ENCODE measurements around the gene LIPM.

LIPM gene

DNA sequence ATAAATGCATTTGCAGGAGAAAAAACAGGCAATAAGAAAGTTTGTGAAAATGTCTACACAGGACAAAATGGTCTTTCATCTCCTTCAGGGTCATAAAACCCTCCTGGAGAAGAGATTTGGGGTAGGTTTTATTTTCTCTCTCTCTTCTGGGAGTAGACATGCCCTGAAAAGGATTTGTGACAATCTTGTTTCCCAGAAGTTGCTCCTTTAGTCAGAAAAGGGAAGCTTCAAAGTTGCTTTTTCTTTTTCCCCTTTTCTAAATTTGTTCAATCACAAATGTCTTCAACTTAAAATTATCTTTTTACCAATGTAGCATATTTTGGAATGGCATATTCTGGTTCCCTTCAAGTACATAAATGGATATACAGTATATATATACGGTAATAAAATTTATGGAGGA lies 58.5 kb downstream of the LIPM start:
- TF ChIP-seq, protein P1, sequence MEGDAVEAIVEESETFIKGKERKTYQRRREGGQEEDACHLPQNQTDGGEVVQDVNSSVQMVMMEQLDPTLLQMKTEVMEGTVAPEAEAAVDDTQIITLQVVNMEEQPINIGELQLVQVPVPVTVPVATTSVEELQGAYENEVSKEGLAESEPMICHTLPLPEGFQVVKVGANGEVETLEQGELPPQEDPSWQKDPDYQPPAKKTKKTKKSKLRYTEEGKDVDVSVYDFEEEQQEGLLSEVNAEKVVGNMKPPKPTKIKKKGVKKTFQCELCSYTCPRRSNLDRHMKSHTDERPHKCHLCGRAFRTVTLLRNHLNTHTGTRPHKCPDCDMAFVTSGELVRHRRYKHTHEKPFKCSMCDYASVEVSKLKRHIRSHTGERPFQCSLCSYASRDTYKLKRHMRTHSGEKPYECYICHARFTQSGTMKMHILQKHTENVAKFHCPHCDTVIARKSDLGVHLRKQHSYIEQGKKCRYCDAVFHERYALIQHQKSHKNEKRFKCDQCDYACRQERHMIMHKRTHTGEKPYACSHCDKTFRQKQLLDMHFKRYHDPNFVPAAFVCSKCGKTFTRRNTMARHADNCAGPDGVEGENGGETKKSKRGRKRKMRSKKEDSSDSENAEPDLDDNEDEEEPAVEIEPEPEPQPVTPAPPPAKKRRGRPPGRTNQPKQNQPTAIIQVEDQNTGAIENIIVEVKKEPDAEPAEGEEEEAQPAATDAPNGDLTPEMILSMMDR (IDR thresholded peaks at IDR 0.05; ENCODE audit: extremely low read depth, missing control alignments): no peak
- no peak for DNase-seq (ENCODE audit: low spot score)

DNA sequence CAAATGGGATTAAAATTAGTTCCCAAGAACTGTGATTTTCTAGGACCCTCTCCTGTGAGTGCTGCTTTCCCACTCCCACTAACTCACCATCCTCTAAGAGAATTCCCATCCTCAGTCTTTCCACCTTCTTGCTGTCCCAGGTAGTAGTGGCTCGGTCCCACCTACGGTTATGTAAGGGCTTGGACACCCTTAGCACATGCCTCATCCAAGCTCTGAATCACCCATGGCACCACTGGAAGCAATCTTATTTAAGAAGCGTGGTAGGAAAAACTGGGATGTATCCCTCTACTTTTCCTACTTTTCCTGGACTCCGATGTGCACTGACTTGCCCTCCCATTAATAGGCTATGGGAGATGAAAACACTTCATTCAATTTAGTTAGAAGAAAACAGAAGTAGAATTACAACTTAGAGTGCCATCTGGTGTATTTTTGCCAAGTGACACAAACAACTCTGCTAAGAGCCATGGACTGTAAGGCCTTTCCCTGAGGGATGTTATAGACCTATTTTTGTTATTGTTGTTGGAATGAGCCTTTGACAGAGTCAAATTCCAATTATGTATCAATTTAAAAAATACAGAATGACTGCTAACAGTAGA lies 62.8 kb downstream of the LIPM start:
- DNase-seq (ENCODE audit: low spot score): no peak
- TF ChIP-seq, protein P1 (IDR thresholded peaks at IDR 0.05; ENCODE audit: extremely low read depth, missing control alignments): peak; percentile 7

DNA sequence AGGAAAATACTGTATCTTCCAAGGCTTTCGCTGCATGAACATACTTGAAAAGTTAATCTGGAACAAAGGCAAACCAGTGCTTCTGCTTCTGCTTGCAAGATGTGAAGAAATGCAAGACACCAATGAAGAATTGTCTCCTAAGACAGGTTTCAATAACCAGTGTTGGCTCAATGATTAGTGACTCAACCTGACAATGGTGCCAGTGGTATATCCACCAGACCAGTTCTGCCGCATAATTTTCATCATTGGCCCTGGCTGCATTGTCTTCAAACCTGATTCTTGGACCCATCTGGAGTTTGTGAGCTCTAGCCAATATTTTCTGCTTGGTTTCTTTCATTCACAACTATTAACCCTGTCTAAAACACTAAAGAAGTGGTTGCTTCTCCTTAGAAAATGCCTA lies 63.9 kb downstream of the LIPM start:
- TF ChIP-seq, protein P1 (IDR thresholded peaks at IDR 0.05; ENCODE audit: extremely low read depth, missing control alignments): no peak
- DNase-seq (ENCODE audit: low spot score): no peak

DNA sequence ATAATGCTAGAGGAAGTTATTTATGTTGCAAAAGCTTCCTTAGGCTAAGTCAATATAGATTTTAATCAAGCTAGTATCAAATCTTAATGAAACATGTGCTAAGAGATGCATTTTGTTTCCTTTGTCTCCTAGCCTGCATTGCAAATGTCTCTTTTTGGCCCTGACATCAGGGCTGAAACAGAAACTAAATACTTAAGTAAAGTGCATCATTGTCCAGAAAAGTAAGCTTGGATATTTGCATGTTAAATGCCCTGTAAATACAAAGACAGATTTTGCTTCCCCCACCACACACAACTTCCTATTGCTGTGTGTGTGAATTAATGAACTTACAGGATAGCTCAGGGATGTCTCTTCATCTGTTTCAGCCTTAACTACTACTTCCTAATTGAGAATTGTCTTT lies 67.6 kb downstream of the LIPM start:
- TF ChIP-seq, protein P1 (IDR thresholded peaks at IDR 0.05; ENCODE audit: extremely low read depth, missing control alignments): no peak
- DNase-seq (ENCODE audit: low spot score): peak; percentile 20

Data from GM20000 (cell line).